SU-DHL-6 (cell line): ENCODE data around the gene NELFB.

Source experiments
- H2AFZ ChIP-seq: fragments of 200-600 bp; sonication (generic); 2 replicates; pipeline ENCODE4 v1.6.1; 2014; ENCODE audit warnings: low read depth, mild to moderate bottlenecking, moderate library complexity, mixed read lengths, antibody characterized with exemption, low read length; ENCODE audit not compliant: severe bottlenecking
- H3F3A ChIP-seq: fragments of 200-600 bp; shearing (Covaris generic); 2 replicates; pipeline ENCODE4 v1.6.0; 2016; ENCODE audit warnings: antibody characterized with exemption, mild to moderate bottlenecking; ENCODE audit not compliant: insufficient read depth
- H3K27ac ChIP-seq: fragments of 200-600 bp; sonication (generic); 2 replicates; pipeline ENCODE4 v1.5.1; 2016; ENCODE audit warnings: low read depth, mild to moderate bottlenecking, low read length, moderate library complexity, mixed read lengths
- H3K27me3 ChIP-seq: fragments of 200-600 bp; sonication (generic), shearing (Covaris generic); 2 replicates; pipeline ENCODE4 v1.6.0; 2014; ENCODE audit warnings: mild to moderate bottlenecking, low read length
- H3K36me3 ChIP-seq: fragments of 200-600 bp; sonication (generic); 2 replicates; pipeline ENCODE4 v1.6.1; 2014; ENCODE audit warnings: mild to moderate bottlenecking, low read length, mixed read lengths
- H3K4me2 ChIP-seq: fragments of 300-600, 200-600 bp; shearing (Covaris generic), sonication (generic); 2 replicates; pipeline ENCODE4 v1.6.0; 2014; ENCODE audit warnings: low read length, low read depth, mild to moderate bottlenecking; ENCODE audit not compliant: poor library complexity, severe bottlenecking
- H3K4me3 ChIP-seq: fragments of 200-600 bp; sonication (generic); 2 replicates; pipeline ENCODE4 v1.5.1; 2014; ENCODE audit warnings: antibody characterized with exemption, low read length, mild to moderate bottlenecking, mixed read lengths; ENCODE audit not compliant: insufficient read depth, poor library complexity, severe bottlenecking
- H3K79me2 ChIP-seq: fragments of 200-600 bp; sonication (generic); 2 replicates; pipeline ENCODE4 v1.6.1; 2014; ENCODE audit warnings: mild to moderate bottlenecking, low read length, moderate library complexity; ENCODE audit not compliant: insufficient read depth
- H3K9ac ChIP-seq: fragments of 200-600 bp; sonication (generic); 2 replicates; pipeline ENCODE4 v1.7.0; 2014; ENCODE audit warnings: mild to moderate bottlenecking, low read length
- H3K9me2 ChIP-seq: fragments of 200-600 bp; sonication (generic); replicated peaks from 2 replicates; pipeline ENCODE4 v1.6.1; 2014; ENCODE audit warnings: low read length; ENCODE audit not compliant: insufficient read depth
- H3K9me3 ChIP-seq: fragments of 200-600 bp; sonication (generic); 2 replicates; pipeline ENCODE4 v1.6.1; 2014; ENCODE audit warnings: low read length, mixed read lengths; ENCODE audit not compliant: insufficient read depth
- H4K20me1 ChIP-seq: fragments of 200-600 bp; sonication (generic); 2 replicates; pipeline ENCODE4 v1.6.1; 2014; ENCODE audit warnings: low read depth, mild to moderate bottlenecking, antibody characterized with exemption, low read length, moderate library complexity, mixed read lengths
- EZH2phosphoT487 ChIP-seq: fragments of 200-600 bp; sonication (generic), shearing (Covaris generic); conservative IDR thresholded peaks from 2 replicates; pipeline ENCODE4 v1.6.1; 2018; ENCODE audit warnings: mild to moderate bottlenecking, antibody characterized with exemption, low read length, moderate library complexity, mixed read lengths
- TF ChIP-seq, protein P1 (sequence below): fragments of 200-600 bp; sonication (generic); IDR thresholded peaks from one replicate; pipeline ENCODE4 v1.5.1; 2017; ENCODE audit warnings: antibody characterized with exemption, mild to moderate bottlenecking, low read length, moderate library complexity; ENCODE audit not compliant: insufficient read depth, poor library complexity, severe bottlenecking

Gene NELFB

DNA sequence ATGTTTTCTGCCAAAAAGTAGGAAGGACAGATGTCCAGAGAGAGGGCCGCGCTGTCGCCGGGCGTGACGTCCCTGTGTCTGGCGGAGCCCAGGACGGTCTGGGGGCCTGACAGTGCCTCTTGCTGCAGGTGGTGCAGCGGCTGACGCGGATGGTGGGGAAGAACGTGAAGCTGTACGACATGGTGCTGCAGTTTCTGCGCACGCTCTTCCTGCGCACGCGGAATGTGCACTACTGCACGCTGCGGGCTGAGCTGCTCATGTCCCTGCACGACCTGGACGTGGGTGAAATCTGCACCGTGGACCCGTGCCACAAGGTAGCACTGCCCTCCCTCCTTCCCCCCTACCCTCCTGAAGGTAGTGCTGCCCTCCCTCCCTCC lies 7.8 kb downstream of the NELFB start:
- no peak overlapping the region for H3K4me3 ChIP-seq
- H3K9ac ChIP-seq = no peak overlapping the region
- 0 out of 2 replicates have a peak, but pooled peaks cover 3% of the 10 kb centered on the region for H3F3A ChIP-seq
- no peaks in the 10 kb centered on the region for H3K36me3 ChIP-seq
- no peaks in the 10 kb centered on the region for H4K20me1 ChIP-seq
- no peak overlapping the region for H2AFZ ChIP-seq
- no peaks in the 10 kb centered on the region for H3K9me2 ChIP-seq
- H3K79me2 ChIP-seq = no peaks in the 10 kb centered on the region
- no peaks in the 10 kb centered on the region for H3K9me3 ChIP-seq
- TF ChIP-seq, protein P1, sequence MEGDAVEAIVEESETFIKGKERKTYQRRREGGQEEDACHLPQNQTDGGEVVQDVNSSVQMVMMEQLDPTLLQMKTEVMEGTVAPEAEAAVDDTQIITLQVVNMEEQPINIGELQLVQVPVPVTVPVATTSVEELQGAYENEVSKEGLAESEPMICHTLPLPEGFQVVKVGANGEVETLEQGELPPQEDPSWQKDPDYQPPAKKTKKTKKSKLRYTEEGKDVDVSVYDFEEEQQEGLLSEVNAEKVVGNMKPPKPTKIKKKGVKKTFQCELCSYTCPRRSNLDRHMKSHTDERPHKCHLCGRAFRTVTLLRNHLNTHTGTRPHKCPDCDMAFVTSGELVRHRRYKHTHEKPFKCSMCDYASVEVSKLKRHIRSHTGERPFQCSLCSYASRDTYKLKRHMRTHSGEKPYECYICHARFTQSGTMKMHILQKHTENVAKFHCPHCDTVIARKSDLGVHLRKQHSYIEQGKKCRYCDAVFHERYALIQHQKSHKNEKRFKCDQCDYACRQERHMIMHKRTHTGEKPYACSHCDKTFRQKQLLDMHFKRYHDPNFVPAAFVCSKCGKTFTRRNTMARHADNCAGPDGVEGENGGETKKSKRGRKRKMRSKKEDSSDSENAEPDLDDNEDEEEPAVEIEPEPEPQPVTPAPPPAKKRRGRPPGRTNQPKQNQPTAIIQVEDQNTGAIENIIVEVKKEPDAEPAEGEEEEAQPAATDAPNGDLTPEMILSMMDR = no peak
- no peak for TF ChIP-seq EZH2phosphoT487
- no peak overlapping the region for H3K27ac ChIP-seq
- no peak overlapping the region for H3K4me2 ChIP-seq
- no peaks in the 10 kb centered on the region for H3K27me3 ChIP-seq

DNA sequence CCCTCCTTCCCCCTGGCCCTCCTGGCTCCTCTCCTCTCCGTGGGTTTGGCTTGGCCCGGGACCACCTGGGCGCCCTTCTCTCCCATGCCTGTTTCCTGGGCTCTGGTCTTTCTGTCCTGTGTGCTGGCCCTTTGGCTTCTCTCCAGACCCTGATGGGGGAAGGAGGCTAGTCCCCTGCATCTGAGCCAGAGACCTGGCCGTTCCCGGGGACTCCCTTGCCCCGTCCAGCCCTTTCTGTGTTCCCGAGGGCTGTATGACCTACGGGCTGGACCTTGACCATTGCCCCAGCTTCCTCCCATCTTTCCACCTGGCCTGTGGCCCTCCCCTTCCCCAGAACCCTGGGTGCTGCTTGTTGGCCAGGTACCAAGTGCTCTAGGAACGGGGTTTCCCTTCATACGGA lies 8.4 kb downstream of the NELFB start:
- Histone ChIP-seq H3K4me3 (no peak overlapping the region), H3K27me3 (no peaks in the 10 kb centered on the region), H3K79me2 (no peaks in the 10 kb centered on the region), H4K20me1 (no peaks in the 10 kb centered on the region), H3K9me2 (no peaks in the 10 kb centered on the region), H3K27ac (no peak overlapping the region), H3K9ac (no peak overlapping the region), H2AFZ (no peak overlapping the region), H3K9me3 (no peaks in the 10 kb centered on the region), H3F3A (0 out of 2 replicates have a peak, but pooled peaks cover 3% of the 10 kb centered on the region), H3K4me2 (no peak overlapping the region), H3K36me3 (no peaks in the 10 kb centered on the region)
- no peak for TF ChIP-seq EZH2phosphoT487
- TF ChIP-seq, protein P1 = no peak

GRCh38 chr9:137264067-137264466 lies 8.9 kb downstream of the NELFB start:
- Histone ChIP-seq H3K9me2 (no peaks in the 10 kb centered on the region), H3K4me2 (no peak overlapping the region), H3K79me2 (no peaks in the 10 kb centered on the region), H3K27me3 (no peaks in the 10 kb centered on the region), H3K36me3 (no peaks in the 10 kb centered on the region), H2AFZ (no peak overlapping the region), H3K4me3 (no peak overlapping the region), H3K9ac (no peak overlapping the region), H3F3A (0 out of 2 replicates have a peak, but pooled peaks cover 8% of the 10 kb centered on the region), H3K9me3 (no peaks in the 10 kb centered on the region), H3K27ac (no peak overlapping the region), H4K20me1 (no peaks in the 10 kb centered on the region)
- TF ChIP-seq, protein P1 = no peak
- no peak for TF ChIP-seq EZH2phosphoT487
